Lung (tissue), 16 donors: ENCODE results near the gene SCAF1. TPM values are rescaled to one million over a fixed set of nuclear protein-coding genes. Genes with fewer than 3 reads are reported as not detected.
A peak's percentile ranks its signal among the peaks of the same experiment; 100 is the strongest.

Experiments
- ATAC-seq: fragments of 200-7000 bp; cut with Tn5 transposase; one replicate; pipeline ENCODE4 v1.9.1; 2020; ENCODE audit warnings: moderate number of reproducible peaks; ENCODE audit not compliant: insufficient read depth, low FRiP score
- DNase-seq, 3 donors: peaks; one replicate each; pipeline ENCODE4 v3.0.0-alpha.2; 2013 to 2017
- H3K27ac ChIP-seq, 2 donors: one replicate each; pipeline ENCODE4 v1.5.1; 2013; ENCODE audit warnings: mild to moderate bottlenecking in 2 of 2, moderate library complexity in 2 of 2, control low read depth in 1 of 2, inconsistent platforms in 1 of 2, low read depth in 1 of 2, low read length in 1 of 2
- H3K27me3 ChIP-seq, 3 donors: one replicate each; pipeline ENCODE4 v1.5.1; 2013; ENCODE audit warnings: low read length in 2 of 3; ENCODE audit not compliant: control insufficient read depth in 3 of 3, insufficient read depth in 3 of 3
- H3K36me3 ChIP-seq, 4 donors: one replicate each; pipeline ENCODE4 v1.5.1; 2013; ENCODE audit warnings: low read length in 4 of 4, mild to moderate bottlenecking in 1 of 4, moderate library complexity in 1 of 4; ENCODE audit not compliant: control insufficient read depth in 4 of 4, insufficient read depth in 4 of 4
- H3K4me1 ChIP-seq, 5 donors: one replicate each; pipeline ENCODE4 v1.5.1; 2013; ENCODE audit warnings: low read length in 5 of 5, mild to moderate bottlenecking in 2 of 5, moderate library complexity in 1 of 5; ENCODE audit not compliant: control insufficient read depth in 5 of 5, insufficient read depth in 5 of 5
- H3K4me3 ChIP-seq: one replicate; pipeline ENCODE4 v1.5.1; 2013; ENCODE audit warnings: mild to moderate bottlenecking, control low read depth, moderate library complexity
- H3K9ac ChIP-seq, 2 donors: one replicate each; pipeline ENCODE4 v1.5.1; 2013; ENCODE audit warnings: low read length in 2 of 2, control low read depth in 1 of 2; ENCODE audit not compliant: insufficient read depth in 1 of 2
- H3K9me3 ChIP-seq, 4 donors: one replicate each; pipeline ENCODE4 v1.5.1; 2013; ENCODE audit warnings: low read length in 3 of 4, mild to moderate bottlenecking in 1 of 4, moderate library complexity in 1 of 4; ENCODE audit not compliant: control insufficient read depth in 4 of 4, insufficient read depth in 3 of 4
- CTCF ChIP-seq: IDR thresholded peaks from 2 replicates; pipeline ENCODE4 v1.5.1; 2012; ENCODE audit warnings: mild to moderate bottlenecking; ENCODE audit errors: control extremely low read depth, extremely low read depth
- WGBS, 2 donors: extraction: QIAGEN DNeasy Blood & Tissue Kit; methylation state at CpG; one replicate each; pipeline ENCODE4 v1.1.7; 2013; 5-methylcytosine and 5-hydroxymethylcytosine counted together
- long read RNA-seq, 5 donors: transcript quantifications; one replicate each; lab custom pipeline, GENCODE V29; 2026
- polyA plus RNA-seq, 2 donors: library from polyadenylated mRNA; stranded (reverse); fragments of 200-250 nt; gene quantifications; one replicate each; pipeline ENCODE4 v1.2.1, GENCODE V29; 2013
- total RNA-seq, 2 donors: library from RNA; depleted of rRNA in 1 of 2; stranded (reverse); fragments of >200 nt in 1 of 2; gene quantifications; one replicate each; pipeline ENCODE4 v1.2.1, GENCODE V29; 2014 to 2021
- donor health status: control.
- donor health status: control.
- donor health status: Bipolar disorder and iron deficiency.
- donor health status: healthy.
- donor health status: DM: yes; HTN: yes; CAD: no.

SCAF1 gene
- total RNA-seq (10 to 100 TPM; 22.5 to 80.2 TPM), polyA plus RNA-seq (10 to 100 TPM; 24.3 to 26.7 TPM)
- long read RNA-seq, donor 1, partial matches to known transcripts: 55 of 56 reads
- long read RNA-seq, donor 1, other reads (novel, unspliced or antisense): 0 of 56 reads
- long read RNA-seq, donor 2, partial matches to known transcripts: 16 of 17 reads
- long read RNA-seq, donor 2, other reads (novel, unspliced or antisense): 0 of 17 reads
- long read RNA-seq, donor 3, partial matches to known transcripts: 13 of 14 reads
- long read RNA-seq, donor 3, other reads (novel, unspliced or antisense): 0 of 14 reads
- long read RNA-seq, donor 4, partial matches to known transcripts: 31 of 31 reads
- long read RNA-seq, donor 4, other reads (novel, unspliced or antisense): 0 of 31 reads
- long read RNA-seq, donor 5, partial matches to known transcripts: 41 of 45 reads
- long read RNA-seq, donor 5, other reads (novel, unspliced or antisense): 0 of 45 reads

GRCh38 chr19:49641688-49642491 lies at the start of gene SCAF1:
TSS of gene SCAF1 (plus strand) at chr19:49642209. CDS start at chr19:49645027, 2,818 bp downstream.
- 0 to 1% methylated on average over 76 to 87 of the region's 87 CpGs for WGBS, 2 donors
- Histone ChIP-seq H3K9me3 (no peaks in the 10 kb centered on the region), H3K4me3 (peak within 1 kb of the TSS; percentile 73), H3K4me1 (peaks cover 5 to 44% (median 16%) of the 10 kb centered on the region in 5 donors), H3K9ac (peak within 1 kb of the TSS; percentile 95 to 98), H3K27ac (peak within 1 kb of the TSS; percentile 99 to 100), H3K36me3 (peaks cover 0 to 13% (median 7%) of the 10 kb centered on the region in 4 donors), H3K27me3 (no peaks in the 10 kb centered on the region)
- TF ChIP-seq CTCF: no peak
- ATAC-seq (peak; percentile 77), DNase-seq (peak; percentile 99 to 100 (median 100))

GRCh38 chr19:49592486-49593232 lies 49.4 kb upstream of the SCAF1 start:
- no peaks in the 10 kb centered on the region for H3K9me3 ChIP-seq
- ATAC-seq (no peak), DNase-seq (peak in 1 of 3 donors; percentile 10)
- H3K9ac ChIP-seq: no peak overlapping the region
- no peaks in the 10 kb centered on the region for H3K27me3 ChIP-seq
- TF ChIP-seq CTCF: no peak
- H3K4me3 ChIP-seq: peak overlapping the region; percentile 66
- H3K27ac ChIP-seq: peak overlapping the region; percentile 47 to 72
- WGBS, 2 donors: 3 to 5% methylated on average over 28 of the region's 28 CpGs
- H3K4me1 ChIP-seq: peaks cover 0 to 18% (median 3%) of the 10 kb centered on the region in 5 donors
- H3K36me3 ChIP-seq: peaks cover 0 to 35% (median 12%) of the 10 kb centered on the region in 4 donors

GRCh38 chr19:49593233-49594113 lies 48.5 kb upstream of the SCAF1 start:
- TF ChIP-seq CTCF: no peak
- Histone ChIP-seq H3K9ac (peak overlapping the region in 1 of 2 donors; percentile 11), H3K4me3 (peak overlapping the region; percentile 10), H3K36me3 (peaks cover 0 to 39% (median 15%) of the 10 kb centered on the region in 4 donors), H3K9me3 (no peaks in the 10 kb centered on the region), H3K27me3 (no peaks in the 10 kb centered on the region), H3K27ac (peak overlapping the region; percentile 77 to 84), H3K4me1 (peaks cover 0 to 18% (median 3%) of the 10 kb centered on the region in 5 donors)
- DNase-seq (peak; percentile 93 to 95 (median 94)), ATAC-seq (peak; percentile 71)
- 7 to 10% methylated on average over 27 of the region's 27 CpGs for WGBS, 2 donors
